Hepatocyte (in vitro differentiated cells): ENCODE measurements around the gene BBS9.

Source experiments
- CTCF ChIP-seq: fragments of 200-600 bp; sonication (generic); IDR thresholded peaks from 2 replicates; pipeline ENCODE4 v1.5.1; 2016; ENCODE audit warnings: antibody characterized with exemption, mild to moderate bottlenecking; ENCODE audit not compliant: poor library complexity
- EZH2 ChIP-seq: fragments of 200-600 bp; sonication (generic); IDR thresholded peaks from 2 replicates; pipeline ENCODE4 v1.6.1; 2016; ENCODE audit warnings: antibody characterized with exemption, mild to moderate bottlenecking, borderline replicate concordance
- EZH2phosphoT487 ChIP-seq: fragments of 200-600 bp; sonication (generic); IDR thresholded peaks from one replicate; pipeline ENCODE4 v1.6.1; 2018; ENCODE audit warnings: antibody characterized with exemption, mild to moderate bottlenecking, low read depth, moderate library complexity; ENCODE audit not compliant: unreplicated experiment, severe bottlenecking

GRCh38 chr7:33128990-33129805, at the start of gene BBS9:
- TF ChIP-seq CTCF (no peak), EZH2 (no peak), EZH2phosphoT487 (no peak)
